Endothelial cell (in vitro differentiated cells): Measurements from ENCODE around the gene DYNLT5. TPM values are rescaled to one million over a fixed set of nuclear protein-coding genes. Genes with fewer than 3 reads are reported as not detected.
A peak's percentile ranks its signal among the peaks of the same experiment; 100 is the strongest.
"Not testable (repeated sequence)": the region's sequence is repeated elsewhere in the genome, so short reads cannot be mapped to it uniquely, and the experiment has no call there.

ENCODE experiments used
- DNase-seq: peaks from one replicate; pipeline ENCODE4 v3.0.0; 2021; ENCODE audit warnings: low spot score
- H3K27ac Mint-ChIP-seq: one replicate; pipeline ENCODE4 v1.8.0; 2021; ENCODE audit warnings: mixed read lengths, inconsistent platforms; ENCODE audit not compliant: unreplicated experiment
- H3K27me3 Mint-ChIP-seq: one replicate; pipeline ENCODE4 v1.8.0; 2021; ENCODE audit warnings: mild to moderate bottlenecking, moderate library complexity, mixed read lengths, inconsistent platforms; ENCODE audit not compliant: unreplicated experiment
- H3K36me3 Mint-ChIP-seq: one replicate; pipeline ENCODE4 v1.8.0; 2021; ENCODE audit warnings: mild to moderate bottlenecking, low read depth, mixed read lengths, inconsistent platforms; ENCODE audit not compliant: unreplicated experiment
- H3K4me1 Mint-ChIP-seq: one replicate; pipeline ENCODE4 v1.8.0; 2021; ENCODE audit warnings: mild to moderate bottlenecking, mixed read lengths, inconsistent platforms; ENCODE audit not compliant: unreplicated experiment
- H3K4me3 Mint-ChIP-seq: one replicate; pipeline ENCODE4 v1.8.0; 2021; ENCODE audit warnings: mild to moderate bottlenecking, mixed read lengths, inconsistent platforms; ENCODE audit not compliant: unreplicated experiment
- H3K9me3 Mint-ChIP-seq: one replicate; pipeline ENCODE4 v1.8.0; 2021; ENCODE audit warnings: mixed read lengths, inconsistent platforms; ENCODE audit not compliant: unreplicated experiment
- CTCF ChIP-seq: fragments of 200-600 bp; sonication (generic); IDR thresholded peaks from one replicate; pipeline ENCODE4 v1.5.0; 2021; ENCODE audit warnings: antibody characterized with exemption; ENCODE audit not compliant: unreplicated experiment
- total RNA-seq: library from RNA; stranded (reverse); fragmentation: NEBNext Ultra II Directional; extraction: Animal tissue kit (Norgen Biotek cat#: 25700); gene quantifications from one replicate; pipeline ENCODE4 v1.2.1, GENCODE V29; 2021; ENCODE audit not compliant: unreplicated experiment

Gene DYNLT5
- total RNA-seq, 1 donor from 2014 or later = 57.9 TPM

GRCh38 chr1:66733348-66734017, 18.8 kb upstream of the DYNLT5 start:
- Mint-ChIP-seq H3K4me1 (peaks cover 20% of the 10 kb centered on the region), H3K27me3 (no peaks in the 10 kb centered on the region), H3K9me3 (no peaks in the 10 kb centered on the region), H3K36me3 (no peaks in the 10 kb centered on the region), H3K27ac (no peak overlapping the region), H3K4me3 (no peak overlapping the region)
- no peak for TF ChIP-seq CTCF
- no peak for DNase-seq

- peaks cover 24% of the 10 kb centered on the region for H3K4me1 Mint-ChIP-seq
- H3K27me3 Mint-ChIP-seq, H3K27ac Mint-ChIP-seq, H3K36me3 Mint-ChIP-seq, H3K4me3 Mint-ChIP-seq, DNase-seq, H3K9me3 Mint-ChIP-seq: not testable (repeated sequence)
Observed at GRCh38 chr1:66734531-66734930, 17.7 kb upstream of the DYNLT5 start.

GRCh38 chr1:66737836-66738235, 14.4 kb upstream of the DYNLT5 start:
- Mint-ChIP-seq H3K36me3 (no peaks in the 10 kb centered on the region), H3K27ac (no peak overlapping the region), H3K27me3 (peaks cover 2% of the 10 kb centered on the region), H3K9me3 (no peaks in the 10 kb centered on the region), H3K4me1 (peaks cover 27% of the 10 kb centered on the region), H3K4me3 (no peak overlapping the region)
- no peak for TF ChIP-seq CTCF
- no peak for DNase-seq

- DNase-seq = no peak
- no peak overlapping the region for H3K4me3 Mint-ChIP-seq
- no peak for TF ChIP-seq CTCF
- no peaks in the 10 kb centered on the region for H3K36me3 Mint-ChIP-seq
- H3K4me1 Mint-ChIP-seq = peaks cover 27% of the 10 kb centered on the region
- peaks cover 2% of the 10 kb centered on the region for H3K27me3 Mint-ChIP-seq
- H3K27ac Mint-ChIP-seq = peak overlapping the region; percentile 67
- H3K9me3 Mint-ChIP-seq = no peaks in the 10 kb centered on the region
Observed at GRCh38 chr1:66739401-66740157, 12.7 kb upstream of the DYNLT5 start.

- Mint-ChIP-seq H3K27ac (no peak overlapping the region), H3K36me3 (no peaks in the 10 kb centered on the region), H3K27me3 (peaks cover 2% of the 10 kb centered on the region), H3K9me3 (no peaks in the 10 kb centered on the region), H3K4me1 (peaks cover 16% of the 10 kb centered on the region), H3K4me3 (no peak overlapping the region)
- DNase-seq = no peak
- no peak for TF ChIP-seq CTCF
Observed at GRCh38 chr1:66745451-66745850, 6.8 kb upstream of the DYNLT5 start.
